ENCODE measurements around the gene NFKBIL1. TPM values are rescaled to one million over a fixed set of nuclear protein-coding genes. Genes with fewer than 3 reads are reported as not detected.

Gene NFKBIL1
- total RNA-seq, 1 donor from 2014 or later, result 28.7 TPM

- Mint-ChIP-seq H3K4me1 (ENCODE audit: low read depth) (peaks cover 2% of the 10 kb centered on the region), H3K27ac (no peak overlapping the region), H3K9me3 (ENCODE audit: low read depth) (no peaks in the 10 kb centered on the region), H3K36me3 (ENCODE audit: insufficient read depth) (no peaks in the 10 kb centered on the region), H3K27me3 (peaks cover 24% of the 10 kb centered on the region), H3K4me3 (ENCODE audit: low read depth) (no peak overlapping the region)
- no peak for TF ChIP-seq CTCF (IDR thresholded peaks at IDR 0.05; ENCODE audit: unreplicated experiment)
- no peak for DNase-seq (ENCODE audit: low spot score, unreplicated experiment)
Observed at GRCh38 chr6:31569861-31570536, 22.6 kb downstream of the NFKBIL1 start.

- Mint-ChIP-seq H3K36me3 (ENCODE audit: insufficient read depth) (no peaks in the 10 kb centered on the region), H3K27me3 (peaks cover 40% of the 10 kb centered on the region), H3K4me1 (ENCODE audit: low read depth) (peaks cover 2% of the 10 kb centered on the region), H3K27ac (no peak within 1 kb of the TSS), H3K9me3 (ENCODE audit: low read depth) (no peaks in the 10 kb centered on the region), H3K4me3 (ENCODE audit: low read depth) (no peak within 1 kb of the TSS)
- no peak for TF ChIP-seq CTCF (IDR thresholded peaks at IDR 0.05; ENCODE audit: unreplicated experiment)
- DNase-seq (ENCODE audit: low spot score, unreplicated experiment), result no peak
Observed at GRCh38 chr6:31572041-31572911, 24.9 kb downstream of the NFKBIL1 start, which contains the start of gene LTA. TSS of gene LTA (plus strand) at chr6:31572289. CDS start at chr6:31572743, 454 bp downstream.

GRCh38 chr6:31573239-31574105 is 26.1 kb downstream of the NFKBIL1 start:
- H3K9me3 Mint-ChIP-seq (ENCODE audit: low read depth), result no peaks in the 10 kb centered on the region
- TF ChIP-seq CTCF (IDR thresholded peaks at IDR 0.05; ENCODE audit: unreplicated experiment), result no peak
- no peak for DNase-seq (ENCODE audit: low spot score, unreplicated experiment)
- H3K27ac Mint-ChIP-seq, result no peak overlapping the region
- H3K27me3 Mint-ChIP-seq, result peaks cover 43% of the 10 kb centered on the region
- no peak overlapping the region for H3K4me3 Mint-ChIP-seq (ENCODE audit: low read depth)
- no peaks in the 10 kb centered on the region for H3K36me3 Mint-ChIP-seq (ENCODE audit: insufficient read depth)
- no peaks in the 10 kb centered on the region for H3K4me1 Mint-ChIP-seq (ENCODE audit: low read depth)

GRCh38 chr6:31574106-31575061 is 27.0 kb downstream of the NFKBIL1 start:
- no peak overlapping the region for H3K27ac Mint-ChIP-seq
- H3K36me3 Mint-ChIP-seq (ENCODE audit: insufficient read depth), result no peaks in the 10 kb centered on the region
- no peak for DNase-seq (ENCODE audit: low spot score, unreplicated experiment)

More at GRCh38 chr6:31574106-31575061, 27.0 kb downstream of the NFKBIL1 start:
- no peaks in the 10 kb centered on the region for H3K9me3 Mint-ChIP-seq (ENCODE audit: low read depth)
- no peak overlapping the region for H3K4me3 Mint-ChIP-seq (ENCODE audit: low read depth)
- no peak for TF ChIP-seq CTCF (IDR thresholded peaks at IDR 0.05; ENCODE audit: unreplicated experiment)
- H3K4me1 Mint-ChIP-seq (ENCODE audit: low read depth), result no peaks in the 10 kb centered on the region
- H3K27me3 Mint-ChIP-seq, result peaks cover 45% of the 10 kb centered on the region

Measured in progenitor cell of endocrine pancreas (in vitro differentiated cells).